Heart left ventricle (tissue), 13 donors: Measurements from ENCODE around the gene CDC42EP1.

Experiments
- CTCF ChIP-seq, 12 donors: fragments of 200-600 bp; sonication (generic) in 4 of 12; IDR thresholded peaks; one replicate each; pipeline versions ENCODE4 v1.5.0 to v1.8.0; 2018 to 2022; ENCODE audit warnings: antibody characterized with exemption in 12 of 12, mild to moderate bottlenecking in 5 of 12
- POLR2A ChIP-seq, 2 donors: fragments of 450-650 bp; IDR thresholded peaks; one replicate each; pipeline ENCODE4 v1.6.1; 2017; ENCODE audit warnings: antibody characterized with exemption in 2 of 2, mild to moderate bottlenecking in 2 of 2, moderate library complexity in 2 of 2
- donor health status: ischemic (EF 13 %, LVEDD 7.1; RV severe dilation, severe dysfunction).
- donor health status: DM: no; HTN: yes; CAD: no.
- donor health status: DM: no; HTN: no; CAD: no.
- donor health status: ischemic (EF 25% LVEDD 6.9; RV normal size, moderate dysfunction).
- donor health status: ischemic (EF 25% LVEDD 5.7; RV mildly dilated, moderate dysfunction).
- donor health status: ischemic (EF 35%, LVEDD 5.7; RV mildly dilated, moderate dysfunction).
- donor health status: nonischemic (EF 11% LVEDD 7.7; RV severe dilation, severe dysfunction).
- donor health status: DM: yes; HTN: yes; CAD: no.
- donor health status: PGD.
- donor health status: ischemic (EF 29% LVEDD 5.4; RV normal size, mild dysfunction).
- donor health status: nonischemic (EF 23%, LVEDD 6.1; RV moderate dilation, normal function).

- TF ChIP-seq CTCF (IDR thresholded peaks at IDR 0.05) (no peak), POLR2A (IDR thresholded peaks at IDR 0.05) (no peak)
These were observed 40.9 kb downstream of the CDC42EP1 start for GRCh38 chr22:37601203-37601539.
